Measurements from ENCODE around the gene FAM78B.

Gene FAM78B

GRCh38 chr1:166084613-166085012 lies 82.2 kb downstream of the FAM78B start:
- H3K4me3 ChIP-seq (ENCODE audit: control insufficient read depth, low read depth, low read length): no peak overlapping the region
- TF ChIP-seq CTCF (conservative IDR thresholded peaks at IDR 0.05; ENCODE audit: control insufficient read depth, insufficient read depth, low read depth, low read length): no peak

GRCh38 chr1:166083887-166084286 lies 82.9 kb downstream of the FAM78B start:
- no peak for DNase-seq (ENCODE audit: low read depth)
- H3K4me3 ChIP-seq (ENCODE audit: control insufficient read depth, low read depth, low read length): no peak overlapping the region
- TF ChIP-seq CTCF (conservative IDR thresholded peaks at IDR 0.05; ENCODE audit: control insufficient read depth, insufficient read depth, low read depth, low read length): no peak

More at GRCh38 chr1:166084613-166085012, 82.2 kb downstream of the FAM78B start:
- DNase-seq (ENCODE audit: low read depth): no peak

- no peak for TF ChIP-seq CTCF (conservative IDR thresholded peaks at IDR 0.05; ENCODE audit: control insufficient read depth, insufficient read depth, low read depth, low read length)
- DNase-seq (ENCODE audit: low read depth): no peak
- no peak overlapping the region for H3K4me3 ChIP-seq (ENCODE audit: control insufficient read depth, low read depth, low read length)
Observed at GRCh38 chr1:166082601-166083000, 84.2 kb downstream of the FAM78B start.

- no peak for TF ChIP-seq CTCF (conservative IDR thresholded peaks at IDR 0.05; ENCODE audit: control insufficient read depth, insufficient read depth, low read depth, low read length)
- DNase-seq (ENCODE audit: low read depth): peak; percentile 14
- no peak overlapping the region for H3K4me3 ChIP-seq (ENCODE audit: control insufficient read depth, low read depth, low read length)
Observed at GRCh38 chr1:166080967-166081870, 85.6 kb downstream of the FAM78B start.

GRCh38 chr1:166080277-166080966 lies 86.4 kb downstream of the FAM78B start:
- no peak for TF ChIP-seq CTCF (conservative IDR thresholded peaks at IDR 0.05; ENCODE audit: control insufficient read depth, insufficient read depth, low read depth, low read length)
- no peak overlapping the region for H3K4me3 ChIP-seq (ENCODE audit: control insufficient read depth, low read depth, low read length)
- DNase-seq (ENCODE audit: low read depth): no peak

GRCh38 chr1:166079276-166079675 lies 87.5 kb downstream of the FAM78B start:
- DNase-seq (ENCODE audit: low read depth): no peak
- no peak overlapping the region for H3K4me3 ChIP-seq (ENCODE audit: control insufficient read depth, low read depth, low read length)
- no peak for TF ChIP-seq CTCF (conservative IDR thresholded peaks at IDR 0.05; ENCODE audit: control insufficient read depth, insufficient read depth, low read depth, low read length)
